ENCODE measurements around the gene SHLD1.

SHLD1 gene

GRCh38 chr20:5806457-5807263 lies 56.5 kb downstream of the SHLD1 start:
- no peak for TF ChIP-seq CTCF (IDR thresholded peaks at IDR 0.05)
- no peaks in the 10 kb centered on the region for H3K9me3 ChIP-seq (ENCODE audit: control insufficient read depth, low read length)

GRCh38 chr20:5807431-5807830 lies 57.2 kb downstream of the SHLD1 start:
- no peak overlapping the region for H3K4me2 ChIP-seq (ENCODE audit: low read length)
- no peak overlapping the region for H2AFZ ChIP-seq
- no peaks in the 10 kb centered on the region for H3K4me1 ChIP-seq
- no peak overlapping the region for H3K9ac ChIP-seq
- H3K27me3 ChIP-seq (ENCODE audit: control insufficient read depth, insufficient read depth, low read length), result no peaks in the 10 kb centered on the region
- no peak overlapping the region for H3K27ac ChIP-seq
- H3K4me3 ChIP-seq (ENCODE audit: low read depth, low read length), result no peak overlapping the region
- H3K9me3 ChIP-seq (ENCODE audit: control insufficient read depth, low read length), result no peaks in the 10 kb centered on the region
- no peak for TF ChIP-seq CTCF (IDR thresholded peaks at IDR 0.05)
- no peaks in the 10 kb centered on the region for H3K36me3 ChIP-seq (ENCODE audit: control insufficient read depth, insufficient read depth, low read length)
- H3K79me2 ChIP-seq, result no peaks in the 10 kb centered on the region

More at GRCh38 chr20:5806457-5807263, 56.5 kb downstream of the SHLD1 start:
- Histone ChIP-seq H3K4me3 (ENCODE audit: low read depth, low read length) (no peak overlapping the region), H3K27ac (no peak overlapping the region), H3K27me3 (ENCODE audit: control insufficient read depth, insufficient read depth, low read length) (no peaks in the 10 kb centered on the region), H3K9ac (no peak overlapping the region), H3K36me3 (ENCODE audit: control insufficient read depth, insufficient read depth, low read length) (no peaks in the 10 kb centered on the region), H3K4me1 (no peaks in the 10 kb centered on the region), H3K79me2 (no peaks in the 10 kb centered on the region), H3K4me2 (ENCODE audit: low read length) (no peak overlapping the region), H2AFZ (no peak overlapping the region)

- Histone ChIP-seq H3K9me3 (ENCODE audit: control insufficient read depth, low read length) (no peaks in the 10 kb centered on the region), H3K4me3 (ENCODE audit: low read depth, low read length) (no peak overlapping the region), H3K36me3 (ENCODE audit: control insufficient read depth, insufficient read depth, low read length) (no peaks in the 10 kb centered on the region), H2AFZ (no peak overlapping the region), H3K27ac (no peak overlapping the region), H3K4me1 (no peaks in the 10 kb centered on the region), H3K9ac (no peak overlapping the region), H3K4me2 (ENCODE audit: low read length) (no peak overlapping the region), H3K79me2 (no peaks in the 10 kb centered on the region), H3K27me3 (ENCODE audit: control insufficient read depth, insufficient read depth, low read length) (no peaks in the 10 kb centered on the region)
- TF ChIP-seq CTCF (IDR thresholded peaks at IDR 0.05), result no peak
These were observed 58.7 kb downstream of the SHLD1 start for GRCh38 chr20:5808901-5809300.

GRCh38 chr20:5809495-5809894 lies 59.3 kb downstream of the SHLD1 start:
- no peak overlapping the region for H3K9ac ChIP-seq
- H3K27me3 ChIP-seq (ENCODE audit: control insufficient read depth, insufficient read depth, low read length), result no peaks in the 10 kb centered on the region
- TF ChIP-seq CTCF (IDR thresholded peaks at IDR 0.05), result no peak
- H3K79me2 ChIP-seq, result no peaks in the 10 kb centered on the region
- H2AFZ ChIP-seq, result no peak overlapping the region
- H3K27ac ChIP-seq, result no peak overlapping the region
- H3K4me3 ChIP-seq (ENCODE audit: low read depth, low read length), result no peak overlapping the region
- no peaks in the 10 kb centered on the region for H3K4me1 ChIP-seq
- H3K4me2 ChIP-seq (ENCODE audit: low read length), result no peak overlapping the region
- no peaks in the 10 kb centered on the region for H3K9me3 ChIP-seq (ENCODE audit: control insufficient read depth, low read length)
- H3K36me3 ChIP-seq (ENCODE audit: control insufficient read depth, insufficient read depth, low read length), result no peaks in the 10 kb centered on the region

Measured in parathyroid adenoma (tissue), 2 donors.